GM12878 (cell line): ENCODE data around the gene SFI1. TPM values are rescaled to one million over a fixed set of nuclear protein-coding genes. Genes with fewer than 3 reads are reported as not detected.

Source experiments
- ATAC-seq: fragments of 200-7000 bp; cut with Tn5 transposase; 3 replicates; pipeline ENCODE4 v1.9.1; 2020; ENCODE audit warnings: mild to moderate bottlenecking, moderate library complexity
- BruUV-seq: library from RNA; stranded (reverse); fragments of 400-500 nt; replicated peaks from 2 replicates; lab custom pipeline; 2021; lab: Mats Ljungman, UMichigan
- CTCF ChIA-PET: fragments of 300-600 bp; sonication (Branson Sonifier 250); formaldehyde crosslinking; extraction: SDS; loops from one replicate; lab custom pipeline; 2021; ENCODE audit warnings: inconsistent platforms; lab: Yijun Ruan, JAX
- POLR2A ChIA-PET: fragments of 350-600 bp; formaldehyde crosslinking; extraction: SDS; loops from one replicate; lab custom pipeline; 2021; ENCODE audit warnings: inconsistent platforms; lab: Charles Lee
- RAD21 ChIA-PET: fragments of 300-600 bp; sonication (Branson Sonifier 250); formaldehyde crosslinking; loops from one replicate; lab custom pipeline; 2023; ENCODE audit warnings: antibody characterized with exemption; ENCODE audit not compliant: unreplicated experiment; lab: Charles Lee
- SMC1A ChIA-PET: fragments of 300-600 bp; sonication (Branson Sonifier 250); formaldehyde crosslinking; loops from one replicate; lab custom pipeline; 2023; ENCODE audit not compliant: unreplicated experiment, uncharacterized antibody; lab: Charles Lee
- DNase-seq: peaks from one replicate; pipeline ENCODE4 v3.0.0-alpha.2; 2011; ENCODE audit warnings: low read depth, low spot score
- FAIRE-seq: peaks from 3 replicates; lab custom pipeline; 2011; peaks lifted over from hg19 to GRCh38; lab: Jason Lieb, UNC
- H2AFZ ChIP-seq: 2 replicates; pipeline ENCODE4 v1.6.0; 2011; ENCODE audit warnings: low read depth, low read length, control low read depth; ENCODE audit not compliant: control insufficient read depth
- H3K27ac ChIP-seq: 2 replicates; pipeline ENCODE4 v1.5.1; 2011; ENCODE audit warnings: control low read depth; ENCODE audit not compliant: control insufficient read depth, insufficient read depth
- H3K27me3 ChIP-seq, 2 experiments: replicated peaks in 1 of 2; 2 replicates each; pipeline versions ENCODE4 v1.6.0 to v1.6.1; 2011; ENCODE audit warnings: low read length in 1 of 2; ENCODE audit not compliant: control insufficient read depth in 2 of 2, insufficient read depth in 2 of 2
- H3K36me3 ChIP-seq, 2 experiments: 2 replicates each; pipeline ENCODE4 v1.5.1; 2011; ENCODE audit warnings: low read length in 1 of 2; ENCODE audit not compliant: control insufficient read depth in 2 of 2, insufficient read depth in 2 of 2
- H3K4me1 ChIP-seq: 2 replicates; pipeline ENCODE4 v1.6.1; 2011; ENCODE audit warnings: mild to moderate bottlenecking, low read length, moderate library complexity, mixed read lengths; ENCODE audit not compliant: control insufficient read depth, insufficient read depth
- H3K4me2 ChIP-seq: 2 replicates; pipeline ENCODE4 v1.6.0; 2011; ENCODE audit warnings: control low read depth; ENCODE audit not compliant: control insufficient read depth, insufficient read depth
- H3K4me3 ChIP-seq: fragments of 200-600 bp; sonication (generic); 2 replicates; pipeline ENCODE4 v1.5.1; 2016
- H3K79me2 ChIP-seq: 2 replicates; pipeline ENCODE4 v1.6.0; 2011; ENCODE audit warnings: low read length; ENCODE audit not compliant: control insufficient read depth, insufficient read depth
- H3K9ac ChIP-seq: 2 replicates; pipeline ENCODE4 v1.8.0; 2011; ENCODE audit warnings: low read length, control low read depth, mixed read lengths; ENCODE audit not compliant: control insufficient read depth, insufficient read depth
- H3K9me3 ChIP-seq: replicated peaks from 3 replicates; pipeline ENCODE4 v1.5.1; 2011; ENCODE audit warnings: mild to moderate bottlenecking, low read length; ENCODE audit not compliant: control insufficient read depth, insufficient read depth
- H4K20me1 ChIP-seq: 2 replicates; pipeline ENCODE4 v1.6.0; 2011; ENCODE audit not compliant: control insufficient read depth, insufficient read depth
- BRCA1 ChIP-seq: IDR thresholded peaks from 2 replicates; pipeline ENCODE4 v1.6.1; 2011; ENCODE audit warnings: low read depth, low read length, improper control_type of control experiment
- CREM ChIP-seq: IDR thresholded peaks from 2 replicates; pipeline ENCODE4 v1.6.1; 2014; ENCODE audit warnings: antibody characterized with exemption, low read depth
- IKZF2 ChIP-seq, 2 experiments: fragments of 450-650 bp; IDR thresholded peaks; 2 replicates each; pipeline ENCODE4 v1.6.1; 2017; ENCODE audit warnings: mild to moderate bottlenecking in 2 of 2, moderate library complexity in 2 of 2
- MEF2B ChIP-seq: fragments of 450-650 bp; IDR thresholded peaks from 2 replicates; pipeline ENCODE4 v1.6.1; 2018; ENCODE audit warnings: mild to moderate bottlenecking, moderate library complexity; ENCODE audit not compliant: partially characterized antibody, poor library complexity, severe bottlenecking
- NFXL1 ChIP-seq: fragments of 450-650 bp; IDR thresholded peaks from 2 replicates; pipeline ENCODE4 v1.6.1; 2017; ENCODE audit warnings: antibody characterized with exemption, mild to moderate bottlenecking, borderline replicate concordance
- PAX8 ChIP-seq: fragments of 450-650 bp; IDR thresholded peaks from 2 replicates; pipeline ENCODE4 v1.6.1; 2017; ENCODE audit warnings: mild to moderate bottlenecking, moderate library complexity
- RELA ChIP-seq: fragments of 450-650 bp; IDR thresholded peaks from 2 replicates; pipeline ENCODE4 v1.8.0; 2014; ENCODE audit warnings: borderline replicate concordance; ENCODE audit not compliant: partially characterized antibody
- RUNX3 ChIP-seq: IDR thresholded peaks from 2 replicates; pipeline ENCODE4 v1.6.1; 2012; ENCODE audit warnings: low read length, inconsistent platforms
- SMAD1 ChIP-seq: fragments of 450-650 bp; IDR thresholded peaks from 2 replicates; pipeline ENCODE4 v1.6.1; 2018; ENCODE audit warnings: mild to moderate bottlenecking, low read depth; ENCODE audit not compliant: partially characterized antibody
- SMC3 ChIP-seq: IDR thresholded peaks from 2 replicates; pipeline ENCODE4 v1.6.1; 2011; ENCODE audit warnings: low read length, improper control_type of control experiment, borderline replicate concordance
- SREBF1 ChIP-seq: IDR thresholded peaks from 2 replicates; pipeline ENCODE4 v1.6.1; 2012; ENCODE audit warnings: mild to moderate bottlenecking, low read length
- TCF12 ChIP-seq: IDR thresholded peaks from 2 replicates; pipeline ENCODE4 v1.6.1; 2011; ENCODE audit warnings: low read depth, mild to moderate bottlenecking, low read length
- TCF3 ChIP-seq: IDR thresholded peaks from 2 replicates; pipeline ENCODE4 v1.6.1; 2012; ENCODE audit warnings: low read depth, mild to moderate bottlenecking, low read length, borderline replicate concordance; ENCODE audit not compliant: insufficient read depth
- ZNF384 ChIP-seq: IDR thresholded peaks from 2 replicates; pipeline ENCODE4 v1.6.1; 2012; ENCODE audit warnings: low read depth, mild to moderate bottlenecking, low read length, improper control_type of control experiment, borderline replicate concordance
- WGBS: methylation state at CpG from one replicate; pipeline ENCODE4 v1.1.6; 2016; ENCODE audit warnings: low lambda C conversion rate; ENCODE audit not compliant: insufficient replicate concordance, insufficient coverage; ENCODE audit errors: missing lambda C conversion rate; 5-methylcytosine and 5-hydroxymethylcytosine counted together
- in situ Hi-C: fragments of 300-500 bp; cut with MboI; formaldehyde crosslinking; loops from 9 replicates; pipeline ENCODE4 v1.14.3; 2018; ENCODE audit warnings: mixed read lengths
- intact Hi-C: fragments of 100-400 bp; cut with micrococcal nuclease; formaldehyde crosslinking; loops from one replicate; pipeline ENCODE4 v1.14.2; 2022; ENCODE audit not compliant: unreplicated experiment
- polyA plus RNA-seq, 11 experiments: library from polyadenylated mRNA; depleted of rRNA in 4 of 11; unstranded in 6 of 11; stranded (reverse) in 5 of 11; fragments of >200 nt; fragmentation: Nextera tagmentation in 4 of 11; fragmentation: Illumina TruSeq in 1 of 11; extraction: Ambion mirVana in 4 of 11; extraction: Trizol in 1 of 11; gene quantifications; 1 replicate in 1 of 11; 2 replicates in 10 of 11; pipeline versions ENCODE4 v1.2.1 to v1.2.3, GENCODE V29; 2011 to 2016; ENCODE audit warnings: inconsistent platforms in 2 of 11, missing spikeins in 2 of 11, low read depth in 1 of 11
- total RNA-seq, 4 experiments: library from RNA; depleted of rRNA in 3 of 4; stranded (reverse); fragments of >200 nt in 3 of 4; fragmentation: Illumina TruSeq in 1 of 4; extraction: Trizol in 1 of 4; gene quantifications; 2 replicates each; pipeline versions ENCODE4 v1.2.1 to v1.2.3, GENCODE V29; 2013 to 2021
- TF ChIP-seq, protein P1 (sequence below): fragments of 450-650 bp; formaldehyde crosslinking; IDR thresholded peaks from 2 replicates; pipeline ENCODE4 v1.5.0; 2022; ENCODE audit warnings: mild to moderate bottlenecking, missing genetic modification characterization
- TF ChIP-seq, protein P2 (sequence below): fragments of 450-650 bp; IDR thresholded peaks from 2 replicates; pipeline ENCODE4 v1.6.1; 2016; ENCODE audit warnings: mild to moderate bottlenecking
- TF ChIP-seq, protein P3 (sequence below): fragments of 450-650 bp; IDR thresholded peaks from 2 replicates; pipeline ENCODE4 v1.6.1; 2016; ENCODE audit warnings: mild to moderate bottlenecking

SFI1 gene
- total and polyA plus RNA-seq, 10 of the 15 experiments (the other 5 are each of a cell fraction or from before 2014, with no cell fraction given), result 6.3 to 70.1 (median 30.4) TPM

DNA sequence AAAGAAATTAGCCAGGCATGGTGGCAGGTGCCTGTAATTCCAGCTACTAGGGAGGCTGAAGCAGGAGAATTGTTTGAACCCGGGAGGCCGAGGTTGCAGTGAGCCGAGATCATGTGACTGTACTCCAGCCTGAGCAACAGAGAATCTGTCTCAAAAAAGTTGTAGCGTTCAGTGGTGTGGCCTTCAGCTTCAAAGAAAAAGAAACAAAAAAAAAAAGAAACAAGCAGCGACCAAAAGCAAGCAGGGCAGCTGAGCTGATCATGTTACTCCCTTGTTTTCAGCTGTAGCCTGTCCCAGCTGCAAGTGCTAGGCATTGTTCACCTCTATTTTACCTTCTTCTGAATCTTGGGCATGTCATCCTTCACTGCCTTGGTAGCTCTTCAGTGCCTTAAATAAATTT is 37.0 kb downstream of the SFI1 start (continued):
- TF ChIP-seq, protein P1, sequence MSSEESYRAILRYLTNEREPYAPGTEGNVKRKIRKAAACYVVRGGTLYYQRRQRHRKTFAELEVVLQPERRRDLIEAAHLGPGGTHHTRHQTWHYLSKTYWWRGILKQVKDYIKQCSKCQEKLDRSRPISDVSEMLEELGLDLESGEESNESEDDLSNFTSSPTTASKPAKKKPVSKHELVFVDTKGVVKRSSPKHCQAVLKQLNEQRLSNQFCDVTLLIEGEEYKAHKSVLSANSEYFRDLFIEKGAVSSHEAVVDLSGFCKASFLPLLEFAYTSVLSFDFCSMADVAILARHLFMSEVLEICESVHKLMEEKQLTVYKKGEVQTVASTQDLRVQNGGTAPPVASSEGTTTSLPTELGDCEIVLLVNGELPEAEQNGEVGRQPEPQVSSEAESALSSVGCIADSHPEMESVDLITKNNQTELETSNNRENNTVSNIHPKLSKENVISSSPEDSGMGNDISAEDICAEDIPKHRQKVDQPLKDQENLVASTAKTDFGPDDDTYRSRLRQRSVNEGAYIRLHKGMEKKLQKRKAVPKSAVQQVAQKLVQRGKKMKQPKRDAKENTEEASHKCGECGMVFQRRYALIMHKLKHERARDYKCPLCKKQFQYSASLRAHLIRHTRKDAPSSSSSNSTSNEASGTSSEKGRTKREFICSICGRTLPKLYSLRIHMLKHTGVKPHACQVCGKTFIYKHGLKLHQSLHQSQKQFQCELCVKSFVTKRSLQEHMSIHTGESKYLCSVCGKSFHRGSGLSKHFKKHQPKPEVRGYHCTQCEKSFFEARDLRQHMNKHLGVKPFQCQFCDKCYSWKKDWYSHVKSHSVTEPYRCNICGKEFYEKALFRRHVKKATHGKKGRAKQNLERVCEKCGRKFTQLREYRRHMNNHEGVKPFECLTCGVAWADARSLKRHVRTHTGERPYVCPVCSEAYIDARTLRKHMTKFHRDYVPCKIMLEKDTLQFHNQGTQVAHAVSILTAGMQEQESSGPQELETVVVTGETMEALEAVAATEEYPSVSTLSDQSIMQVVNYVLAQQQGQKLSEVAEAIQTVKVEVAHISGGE (CRISPR knock-in tag), result no peak
- TF ChIP-seq NFXL1, result no peak
- TF ChIP-seq TCF3, result no peak
- no peak for TF ChIP-seq PAX8
- TF ChIP-seq, protein P2, sequence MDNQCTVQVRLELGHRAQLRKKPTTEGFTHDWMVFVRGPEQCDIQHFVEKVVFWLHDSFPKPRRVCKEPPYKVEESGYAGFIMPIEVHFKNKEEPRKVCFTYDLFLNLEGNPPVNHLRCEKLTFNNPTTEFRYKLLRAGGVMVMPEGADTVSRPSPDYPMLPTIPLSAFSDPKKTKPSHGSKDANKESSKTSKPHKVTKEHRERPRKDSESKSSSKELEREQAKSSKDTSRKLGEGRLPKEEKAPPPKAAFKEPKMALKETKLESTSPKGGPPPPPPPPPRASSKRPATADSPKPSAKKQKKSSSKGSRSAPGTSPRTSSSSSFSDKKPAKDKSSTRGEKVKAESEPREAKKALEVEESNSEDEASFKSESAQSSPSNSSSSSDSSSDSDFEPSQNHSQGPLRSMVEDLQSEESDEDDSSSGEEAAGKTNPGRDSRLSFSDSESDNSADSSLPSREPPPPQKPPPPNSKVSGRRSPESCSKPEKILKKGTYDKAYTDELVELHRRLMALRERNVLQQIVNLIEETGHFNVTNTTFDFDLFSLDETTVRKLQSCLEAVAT, result no peak

DNA sequence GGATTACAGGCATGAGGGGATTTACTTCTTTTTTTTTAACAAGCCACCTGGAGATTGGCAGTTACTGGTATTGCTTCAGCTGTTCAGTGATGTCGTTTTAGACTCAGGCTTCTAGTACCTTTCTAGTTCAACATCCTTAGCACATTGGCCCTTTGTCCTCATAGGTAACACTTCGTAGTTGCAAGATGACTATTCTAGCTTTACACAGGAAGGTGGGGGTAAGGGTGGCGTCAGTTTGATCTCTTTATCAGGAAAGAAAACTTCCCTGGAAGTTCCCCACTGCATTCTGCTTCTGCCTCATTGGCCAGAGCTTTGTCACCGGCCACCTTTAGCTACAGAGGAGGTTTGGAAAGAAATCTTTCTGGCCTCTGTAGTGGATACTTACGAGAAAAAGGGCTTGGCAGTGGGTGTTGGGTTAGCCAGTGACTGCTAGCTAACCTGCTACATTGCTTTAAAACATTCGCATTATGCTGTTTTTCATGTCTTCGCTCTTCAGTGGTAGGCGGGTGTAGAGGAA is 40.7 kb downstream of the SFI1 start:
- Histone ChIP-seq H4K20me1 (no peaks in the 10 kb centered on the region), H3K27me3 (no peaks in the 10 kb centered on the region), H3K36me3 (peaks cover 2 to 16% of the 10 kb centered on the region in 2 experiments; a peak in 2 of 4 replicates), H3K9ac (peak overlapping the region; percentile 5; the same call in 1 of the 2 replicates), H3K4me1 (peaks cover 34% of the 10 kb centered on the region), H3K27ac (peak overlapping the region; percentile 87), H3K9me3 (no peaks in the 10 kb centered on the region), H3K4me3 (no peak overlapping the region), H2AFZ (peak overlapping the region; percentile 16), H3K4me2 (peak overlapping the region; percentile 60; the same call in 1 of the 2 replicates), H3K79me2 (no peaks in the 10 kb centered on the region)
- 31% methylated on average over 8 of the region's 8 CpGs for WGBS
- in situ Hi-C loops, result no loop called here
- ChIA-PET POLR2A (interaction anchor here (0.8 to 6.8 kb wide), 9 partner anchors 10 to 324 kb away, joined by 3 to 82 read pairs (median 5); partner anchors contain the start of genes EIF4ENIF1 and SFI1), RAD21 (interaction anchor here (0.5 to 2.2 kb wide), 20 partner anchors 9 to 339 kb away, joined by 3 to 15 read pairs (median 4); partner anchors contain the start of genes PIK3IP1 and SFI1), CTCF (interaction anchor here (0.8 to 3.1 kb wide), 11 partner anchors 12 to 103 kb away, joined by 3 to 13 read pairs (median 6); partner anchors contain the start of gene EIF4ENIF1), SMC1A (interaction anchor here (0.6 to 4.0 kb wide), 18 partner anchors 9 to 132 kb away, joined by 3 to 29 read pairs (median 4); partner anchors contain the start of gene SFI1)
- no TSS peak for BruUV-seq
- FAIRE-seq, result peak; percentile 23
- intact Hi-C loops, result loop anchor here (5.0 kb wide), 1 partner anchor 40 kb away; the partner anchor contains the start of gene SFI1
- peak; percentile 91 for ATAC-seq
- peak; percentile 79 for DNase-seq
- TF ChIP-seq ZNF384, result peak; percentile 81; the same call in 1 of the 2 replicates
- TF ChIP-seq SMAD1, result peak; percentile 32
- TF ChIP-seq TCF12, result peak; percentile 64
- peak; percentile 91 for TF ChIP-seq CREM
- TF ChIP-seq RELA, result peak; percentile 22
- TF ChIP-seq SREBF1, result no peak
- TF ChIP-seq MEF2B, result peak; percentile 16
- TF ChIP-seq RUNX3, result peak; percentile 60
- 0 out of 2 replicates have a peak, but pooled peaks have one; percentile 17 for TF ChIP-seq SMC3
- TF ChIP-seq IKZF2 (IDR thresholded peaks at IDR 0.05), result peak; percentile 93 to 94
- TF ChIP-seq, protein P3, sequence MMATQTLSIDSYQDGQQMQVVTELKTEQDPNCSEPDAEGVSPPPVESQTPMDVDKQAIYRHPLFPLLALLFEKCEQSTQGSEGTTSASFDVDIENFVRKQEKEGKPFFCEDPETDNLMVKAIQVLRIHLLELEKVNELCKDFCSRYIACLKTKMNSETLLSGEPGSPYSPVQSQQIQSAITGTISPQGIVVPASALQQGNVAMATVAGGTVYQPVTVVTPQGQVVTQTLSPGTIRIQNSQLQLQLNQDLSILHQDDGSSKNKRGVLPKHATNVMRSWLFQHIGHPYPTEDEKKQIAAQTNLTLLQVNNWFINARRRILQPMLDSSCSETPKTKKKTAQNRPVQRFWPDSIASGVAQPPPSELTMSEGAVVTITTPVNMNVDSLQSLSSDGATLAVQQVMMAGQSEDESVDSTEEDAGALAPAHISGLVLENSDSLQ, result peak; percentile 88
- TF ChIP-seq BRCA1, result no peak
